ENCODE results near the gene SGPP1. TPM values are rescaled to one million over a fixed set of nuclear protein-coding genes. Genes with fewer than 3 reads are reported as not detected.

SGPP1 gene
- total and polyA plus RNA-seq, 2 donors (not counting 1 experiment from before 2014, with no cell fraction given) = 25.8 to 42.1 TPM

GRCh38 chr14:63747846-63748245, 20.0 kb upstream of the SGPP1 start:
- Histone ChIP-seq H3K4me3 (replicated peaks in 1 of 4; ENCODE audit: control extremely low read depth in 1 of 4, insufficient read depth in 1 of 4, low read depth in 3 of 4, low read length in 4 of 4) (no peak overlapping the region), H4K20me1 (ENCODE audit: control insufficient read depth, extremely low read depth, insufficient read depth, low read length) (no peaks in the 10 kb centered on the region), H2AFZ (ENCODE audit: low read length) (no peak overlapping the region), H3K36me3 (ENCODE audit: control insufficient read depth, insufficient read depth, low read length) (no peaks in the 10 kb centered on the region), H3K9me3 (ENCODE audit: control insufficient read depth, insufficient read depth, low read depth, low read length) (no peaks in the 10 kb centered on the region), H3K4me2 (ENCODE audit: extremely low read depth, insufficient read depth, low read length) (no peak overlapping the region), H3K79me2 (ENCODE audit: control insufficient read depth, insufficient read depth, low read length) (no peaks in the 10 kb centered on the region), H3K9ac (ENCODE audit: insufficient read depth, low read length) (no peak overlapping the region), H3K27me3 (ENCODE audit: control insufficient read depth, insufficient read depth, low read length) (peaks cover 2% of the 10 kb centered on the region), H3K4me1 (ENCODE audit: control insufficient read depth, extremely low read depth, insufficient read depth, low read length) (no peaks in the 10 kb centered on the region), H3K27ac (ENCODE audit: insufficient read depth, low read length) (no peak overlapping the region)
- TF ChIP-seq EZH2 (IDR thresholded peaks at IDR 0.05; ENCODE audit: low read length, missing control alignments) (no peak), CTCF (conservative IDR thresholded peaks at IDR 0.05 in 1 of 2, IDR thresholded peaks at IDR 0.05 in 1 of 2; ENCODE audit: low read depth in 1 of 2, low read length in 2 of 2) (no peak)
- no peak for DNase-seq (ENCODE audit: low read depth in 2 of 2)

GRCh38 chr14:63745858-63746425, 18.1 kb upstream of the SGPP1 start:
- no peaks in the 10 kb centered on the region for H3K9me3 ChIP-seq (ENCODE audit: control insufficient read depth, insufficient read depth, low read depth, low read length)
- H3K27me3 ChIP-seq (ENCODE audit: control insufficient read depth, insufficient read depth, low read length) = peaks cover 2% of the 10 kb centered on the region
- no peaks in the 10 kb centered on the region for H3K79me2 ChIP-seq (ENCODE audit: control insufficient read depth, insufficient read depth, low read length)
- H3K4me1 ChIP-seq (ENCODE audit: control insufficient read depth, extremely low read depth, insufficient read depth, low read length) = no peaks in the 10 kb centered on the region
- no peak overlapping the region for H2AFZ ChIP-seq (ENCODE audit: low read length)
- DNase-seq (ENCODE audit: low read depth in 2 of 2) = no peak
- no peak overlapping the region for H3K4me2 ChIP-seq (ENCODE audit: extremely low read depth, insufficient read depth, low read length)
- no peaks in the 10 kb centered on the region for H4K20me1 ChIP-seq (ENCODE audit: control insufficient read depth, extremely low read depth, insufficient read depth, low read length)
- H3K36me3 ChIP-seq (ENCODE audit: control insufficient read depth, insufficient read depth, low read length) = no peaks in the 10 kb centered on the region
- no peak overlapping the region for H3K4me3 ChIP-seq (replicated peaks in 1 of 4; ENCODE audit: control extremely low read depth in 1 of 4, insufficient read depth in 1 of 4, low read depth in 3 of 4, low read length in 4 of 4)
- H3K27ac ChIP-seq (ENCODE audit: insufficient read depth, low read length) = no peak overlapping the region
- H3K9ac ChIP-seq (ENCODE audit: insufficient read depth, low read length) = no peak overlapping the region
- no peak for TF ChIP-seq EZH2 (IDR thresholded peaks at IDR 0.05; ENCODE audit: low read length, missing control alignments)
- no peak for TF ChIP-seq CTCF (conservative IDR thresholded peaks at IDR 0.05 in 1 of 2, IDR thresholded peaks at IDR 0.05 in 1 of 2; ENCODE audit: low read depth in 1 of 2, low read length in 2 of 2)

- no peak overlapping the region for H3K9ac ChIP-seq (ENCODE audit: insufficient read depth, low read length)
- H3K79me2 ChIP-seq (ENCODE audit: control insufficient read depth, insufficient read depth, low read length) = no peaks in the 10 kb centered on the region
- peaks cover 2% of the 10 kb centered on the region for H3K27me3 ChIP-seq (ENCODE audit: control insufficient read depth, insufficient read depth, low read length)
- H3K4me1 ChIP-seq (ENCODE audit: control insufficient read depth, extremely low read depth, insufficient read depth, low read length) = no peaks in the 10 kb centered on the region
- no peaks in the 10 kb centered on the region for H3K36me3 ChIP-seq (ENCODE audit: control insufficient read depth, insufficient read depth, low read length)
- H2AFZ ChIP-seq (ENCODE audit: low read length) = no peak overlapping the region
- no peak overlapping the region for H3K4me2 ChIP-seq (ENCODE audit: extremely low read depth, insufficient read depth, low read length)
- no peaks in the 10 kb centered on the region for H3K9me3 ChIP-seq (ENCODE audit: control insufficient read depth, insufficient read depth, low read depth, low read length)
- H3K4me3 ChIP-seq (replicated peaks in 1 of 4; ENCODE audit: control extremely low read depth in 1 of 4, insufficient read depth in 1 of 4, low read depth in 3 of 4, low read length in 4 of 4) = no peak overlapping the region
- H4K20me1 ChIP-seq (ENCODE audit: control insufficient read depth, extremely low read depth, insufficient read depth, low read length) = no peaks in the 10 kb centered on the region
- DNase-seq (ENCODE audit: low read depth in 2 of 2) = no peak
- H3K27ac ChIP-seq (ENCODE audit: insufficient read depth, low read length) = no peak overlapping the region
- no peak for TF ChIP-seq EZH2 (IDR thresholded peaks at IDR 0.05; ENCODE audit: low read length, missing control alignments)
- no peak for TF ChIP-seq CTCF (conservative IDR thresholded peaks at IDR 0.05 in 1 of 2, IDR thresholded peaks at IDR 0.05 in 1 of 2; ENCODE audit: low read depth in 1 of 2, low read length in 2 of 2)
Measured at GRCh38 chr14:63745272-63745671, 17.4 kb upstream of the SGPP1 start.

Data from fibroblast of lung (primary cell).